PFSK-1 (cell line): ENCODE results near the gene ZBTB8A.

ENCODE experiments used
- POLR2AphosphoS5 ChIP-seq: IDR thresholded peaks from 2 replicates; pipeline ENCODE4 v1.6.1; 2012; ENCODE audit warnings: low read depth, mild to moderate bottlenecking, control low read depth, low read length, moderate library complexity
- TAF1 ChIP-seq: IDR thresholded peaks from 2 replicates; pipeline ENCODE4 v1.6.1; 2012; ENCODE audit warnings: low read length, control low read depth, borderline replicate concordance; ENCODE audit not compliant: insufficient read depth
- TF ChIP-seq, protein P1 (sequence below), 2 experiments: IDR thresholded peaks; 2 replicates each; pipeline versions ENCODE4 v1.6.1 to v1.8.0; 2011 to 2012; ENCODE audit warnings: low read depth in 2 of 2, low read length in 2 of 2, control low read depth in 1 of 2, inconsistent platforms in 1 of 2, mild to moderate bottlenecking in 1 of 2, moderate library complexity in 1 of 2; ENCODE audit not compliant: insufficient read depth in 1 of 2

DNA sequence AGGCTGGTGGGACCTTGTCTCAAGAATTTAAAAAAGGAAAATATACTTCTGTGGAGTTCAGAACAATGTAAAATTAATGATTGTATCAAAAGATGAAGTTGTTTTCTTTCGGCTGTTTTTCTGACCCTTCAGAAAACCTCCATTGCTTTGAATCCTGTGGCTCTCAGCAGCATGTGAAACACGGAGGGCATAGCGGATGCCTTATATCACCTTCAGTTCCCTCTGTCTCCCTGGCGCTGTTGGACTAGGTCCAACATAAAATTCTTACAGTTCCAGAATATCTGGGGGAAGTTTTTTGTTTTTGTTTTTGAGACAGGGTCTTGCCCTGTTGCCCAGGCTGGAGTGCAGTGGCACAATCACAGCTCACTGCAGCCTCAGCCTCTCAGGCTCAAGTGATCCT lies 7.4 kb downstream of the ZBTB8A start:
- TF ChIP-seq, protein P1, sequence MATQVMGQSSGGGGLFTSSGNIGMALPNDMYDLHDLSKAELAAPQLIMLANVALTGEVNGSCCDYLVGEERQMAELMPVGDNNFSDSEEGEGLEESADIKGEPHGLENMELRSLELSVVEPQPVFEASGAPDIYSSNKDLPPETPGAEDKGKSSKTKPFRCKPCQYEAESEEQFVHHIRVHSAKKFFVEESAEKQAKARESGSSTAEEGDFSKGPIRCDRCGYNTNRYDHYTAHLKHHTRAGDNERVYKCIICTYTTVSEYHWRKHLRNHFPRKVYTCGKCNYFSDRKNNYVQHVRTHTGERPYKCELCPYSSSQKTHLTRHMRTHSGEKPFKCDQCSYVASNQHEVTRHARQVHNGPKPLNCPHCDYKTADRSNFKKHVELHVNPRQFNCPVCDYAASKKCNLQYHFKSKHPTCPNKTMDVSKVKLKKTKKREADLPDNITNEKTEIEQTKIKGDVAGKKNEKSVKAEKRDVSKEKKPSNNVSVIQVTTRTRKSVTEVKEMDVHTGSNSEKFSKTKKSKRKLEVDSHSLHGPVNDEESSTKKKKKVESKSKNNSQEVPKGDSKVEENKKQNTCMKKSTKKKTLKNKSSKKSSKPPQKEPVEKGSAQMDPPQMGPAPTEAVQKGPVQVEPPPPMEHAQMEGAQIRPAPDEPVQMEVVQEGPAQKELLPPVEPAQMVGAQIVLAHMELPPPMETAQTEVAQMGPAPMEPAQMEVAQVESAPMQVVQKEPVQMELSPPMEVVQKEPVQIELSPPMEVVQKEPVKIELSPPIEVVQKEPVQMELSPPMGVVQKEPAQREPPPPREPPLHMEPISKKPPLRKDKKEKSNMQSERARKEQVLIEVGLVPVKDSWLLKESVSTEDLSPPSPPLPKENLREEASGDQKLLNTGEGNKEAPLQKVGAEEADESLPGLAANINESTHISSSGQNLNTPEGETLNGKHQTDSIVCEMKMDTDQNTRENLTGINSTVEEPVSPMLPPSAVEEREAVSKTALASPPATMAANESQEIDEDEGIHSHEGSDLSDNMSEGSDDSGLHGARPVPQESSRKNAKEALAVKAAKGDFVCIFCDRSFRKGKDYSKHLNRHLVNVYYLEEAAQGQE (IDR thresholded peaks at IDR 0.05; ENCODE audit: insufficient read depth in 1 of 2, low read depth in 2 of 2, low read length in 2 of 2), result no peak
- no peak for TF ChIP-seq TAF1
- no peak for TF ChIP-seq POLR2AphosphoS5
